ENCODE results near the gene SPOCD1.

GRCh38 chr1:31758823-31759222 lies 57.0 kb downstream of the SPOCD1 start:
- TF ChIP-seq, protein P1, sequence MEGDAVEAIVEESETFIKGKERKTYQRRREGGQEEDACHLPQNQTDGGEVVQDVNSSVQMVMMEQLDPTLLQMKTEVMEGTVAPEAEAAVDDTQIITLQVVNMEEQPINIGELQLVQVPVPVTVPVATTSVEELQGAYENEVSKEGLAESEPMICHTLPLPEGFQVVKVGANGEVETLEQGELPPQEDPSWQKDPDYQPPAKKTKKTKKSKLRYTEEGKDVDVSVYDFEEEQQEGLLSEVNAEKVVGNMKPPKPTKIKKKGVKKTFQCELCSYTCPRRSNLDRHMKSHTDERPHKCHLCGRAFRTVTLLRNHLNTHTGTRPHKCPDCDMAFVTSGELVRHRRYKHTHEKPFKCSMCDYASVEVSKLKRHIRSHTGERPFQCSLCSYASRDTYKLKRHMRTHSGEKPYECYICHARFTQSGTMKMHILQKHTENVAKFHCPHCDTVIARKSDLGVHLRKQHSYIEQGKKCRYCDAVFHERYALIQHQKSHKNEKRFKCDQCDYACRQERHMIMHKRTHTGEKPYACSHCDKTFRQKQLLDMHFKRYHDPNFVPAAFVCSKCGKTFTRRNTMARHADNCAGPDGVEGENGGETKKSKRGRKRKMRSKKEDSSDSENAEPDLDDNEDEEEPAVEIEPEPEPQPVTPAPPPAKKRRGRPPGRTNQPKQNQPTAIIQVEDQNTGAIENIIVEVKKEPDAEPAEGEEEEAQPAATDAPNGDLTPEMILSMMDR (IDR thresholded peaks at IDR 0.05), result no peak
- TF ChIP-seq POLR2A (IDR thresholded peaks at IDR 0.05), result no peak

Data from adrenal gland (tissue), 5 donors.